ENCODE results near the gene TBP.

DNA sequence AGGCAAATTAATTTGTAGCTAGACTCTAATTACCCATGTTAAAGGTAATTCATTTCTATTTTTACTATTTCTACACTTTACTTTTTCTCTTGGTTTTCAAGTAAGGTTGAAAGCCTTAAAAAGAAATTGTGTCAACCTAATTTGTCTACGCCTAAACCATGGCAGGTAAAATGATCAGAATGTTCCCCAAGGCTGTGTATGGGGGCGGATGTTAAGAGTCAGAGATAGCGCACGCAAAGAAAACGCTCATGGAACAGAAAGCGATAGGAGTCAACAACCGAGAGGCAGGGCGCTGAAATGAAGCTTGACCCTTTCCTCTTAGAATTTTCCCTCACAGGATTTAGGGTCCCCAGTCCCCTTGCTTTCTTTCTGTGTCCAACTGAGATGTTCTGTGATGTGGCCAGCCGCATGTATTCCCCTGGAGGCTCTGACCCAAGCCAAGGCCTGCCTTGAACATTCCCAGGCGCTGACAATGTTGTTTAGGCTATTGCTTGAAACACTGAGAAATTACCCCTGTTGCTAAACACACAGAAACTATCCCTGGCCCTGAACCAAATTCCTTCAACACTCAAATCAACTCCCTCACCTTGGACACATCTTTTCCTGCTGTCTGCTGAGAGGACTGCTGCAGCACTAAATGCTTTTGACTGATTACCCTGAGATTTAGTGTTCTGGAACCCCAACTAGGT lies 12.0 kb upstream of the TBP start:
- TF ChIP-seq, protein P1, sequence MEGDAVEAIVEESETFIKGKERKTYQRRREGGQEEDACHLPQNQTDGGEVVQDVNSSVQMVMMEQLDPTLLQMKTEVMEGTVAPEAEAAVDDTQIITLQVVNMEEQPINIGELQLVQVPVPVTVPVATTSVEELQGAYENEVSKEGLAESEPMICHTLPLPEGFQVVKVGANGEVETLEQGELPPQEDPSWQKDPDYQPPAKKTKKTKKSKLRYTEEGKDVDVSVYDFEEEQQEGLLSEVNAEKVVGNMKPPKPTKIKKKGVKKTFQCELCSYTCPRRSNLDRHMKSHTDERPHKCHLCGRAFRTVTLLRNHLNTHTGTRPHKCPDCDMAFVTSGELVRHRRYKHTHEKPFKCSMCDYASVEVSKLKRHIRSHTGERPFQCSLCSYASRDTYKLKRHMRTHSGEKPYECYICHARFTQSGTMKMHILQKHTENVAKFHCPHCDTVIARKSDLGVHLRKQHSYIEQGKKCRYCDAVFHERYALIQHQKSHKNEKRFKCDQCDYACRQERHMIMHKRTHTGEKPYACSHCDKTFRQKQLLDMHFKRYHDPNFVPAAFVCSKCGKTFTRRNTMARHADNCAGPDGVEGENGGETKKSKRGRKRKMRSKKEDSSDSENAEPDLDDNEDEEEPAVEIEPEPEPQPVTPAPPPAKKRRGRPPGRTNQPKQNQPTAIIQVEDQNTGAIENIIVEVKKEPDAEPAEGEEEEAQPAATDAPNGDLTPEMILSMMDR (IDR thresholded peaks at IDR 0.05): no peak
- TF ChIP-seq POLR2A (IDR thresholded peaks at IDR 0.05): no peak

Data from heart left ventricle (tissue), 13 donors.